HFF-Myc (cell line): ENCODE data around the gene ZNF280A.
"Not testable (repeated sequence)": the region's sequence is repeated elsewhere in the genome, so short reads cannot be mapped to it uniquely, and the experiment has no call there.

Source experiments
- DNase-seq: peaks from one replicate; pipeline ENCODE4 v3.0.0-alpha.2; 2011; ENCODE audit warnings: low read depth; ENCODE audit errors: extremely low read depth
- H3K4me3 ChIP-seq: replicated peaks from 2 replicates; pipeline ENCODE4 v1.5.1; 2011; ENCODE audit warnings: low read depth, mild to moderate bottlenecking, control low read depth, low read length
- TF ChIP-seq, protein P1 (sequence below): IDR thresholded peaks from 2 replicates; pipeline ENCODE4 v1.5.1; 2012; ENCODE audit warnings: mild to moderate bottlenecking, low read depth, low read length, control low read depth; ENCODE audit errors: missing control alignments

ZNF280A gene

DNA sequence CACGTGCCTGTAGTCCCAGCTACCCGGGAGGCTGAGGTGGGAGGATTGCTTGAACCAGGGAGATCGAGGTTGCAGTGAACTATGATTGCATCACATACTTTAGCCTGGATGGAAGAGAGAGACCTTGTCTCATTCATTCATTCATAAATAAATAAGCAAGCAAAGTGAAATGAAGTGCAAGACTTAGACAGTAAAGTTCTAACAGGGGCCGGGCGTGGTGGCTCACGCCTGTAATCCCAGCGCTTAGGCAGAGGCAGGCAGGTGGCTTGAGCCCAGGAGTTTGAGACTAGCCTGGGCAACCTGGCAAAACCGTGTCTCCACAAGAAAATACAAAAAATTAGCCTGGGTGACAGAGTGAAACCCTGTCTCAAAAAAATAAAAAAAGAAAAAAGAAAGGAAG, 1.6 kb upstream of the ZNF280A start:
- DNase-seq = no peak
- no peak overlapping the region for H3K4me3 ChIP-seq
- TF ChIP-seq, protein P1, sequence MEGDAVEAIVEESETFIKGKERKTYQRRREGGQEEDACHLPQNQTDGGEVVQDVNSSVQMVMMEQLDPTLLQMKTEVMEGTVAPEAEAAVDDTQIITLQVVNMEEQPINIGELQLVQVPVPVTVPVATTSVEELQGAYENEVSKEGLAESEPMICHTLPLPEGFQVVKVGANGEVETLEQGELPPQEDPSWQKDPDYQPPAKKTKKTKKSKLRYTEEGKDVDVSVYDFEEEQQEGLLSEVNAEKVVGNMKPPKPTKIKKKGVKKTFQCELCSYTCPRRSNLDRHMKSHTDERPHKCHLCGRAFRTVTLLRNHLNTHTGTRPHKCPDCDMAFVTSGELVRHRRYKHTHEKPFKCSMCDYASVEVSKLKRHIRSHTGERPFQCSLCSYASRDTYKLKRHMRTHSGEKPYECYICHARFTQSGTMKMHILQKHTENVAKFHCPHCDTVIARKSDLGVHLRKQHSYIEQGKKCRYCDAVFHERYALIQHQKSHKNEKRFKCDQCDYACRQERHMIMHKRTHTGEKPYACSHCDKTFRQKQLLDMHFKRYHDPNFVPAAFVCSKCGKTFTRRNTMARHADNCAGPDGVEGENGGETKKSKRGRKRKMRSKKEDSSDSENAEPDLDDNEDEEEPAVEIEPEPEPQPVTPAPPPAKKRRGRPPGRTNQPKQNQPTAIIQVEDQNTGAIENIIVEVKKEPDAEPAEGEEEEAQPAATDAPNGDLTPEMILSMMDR = no peak

DNA sequence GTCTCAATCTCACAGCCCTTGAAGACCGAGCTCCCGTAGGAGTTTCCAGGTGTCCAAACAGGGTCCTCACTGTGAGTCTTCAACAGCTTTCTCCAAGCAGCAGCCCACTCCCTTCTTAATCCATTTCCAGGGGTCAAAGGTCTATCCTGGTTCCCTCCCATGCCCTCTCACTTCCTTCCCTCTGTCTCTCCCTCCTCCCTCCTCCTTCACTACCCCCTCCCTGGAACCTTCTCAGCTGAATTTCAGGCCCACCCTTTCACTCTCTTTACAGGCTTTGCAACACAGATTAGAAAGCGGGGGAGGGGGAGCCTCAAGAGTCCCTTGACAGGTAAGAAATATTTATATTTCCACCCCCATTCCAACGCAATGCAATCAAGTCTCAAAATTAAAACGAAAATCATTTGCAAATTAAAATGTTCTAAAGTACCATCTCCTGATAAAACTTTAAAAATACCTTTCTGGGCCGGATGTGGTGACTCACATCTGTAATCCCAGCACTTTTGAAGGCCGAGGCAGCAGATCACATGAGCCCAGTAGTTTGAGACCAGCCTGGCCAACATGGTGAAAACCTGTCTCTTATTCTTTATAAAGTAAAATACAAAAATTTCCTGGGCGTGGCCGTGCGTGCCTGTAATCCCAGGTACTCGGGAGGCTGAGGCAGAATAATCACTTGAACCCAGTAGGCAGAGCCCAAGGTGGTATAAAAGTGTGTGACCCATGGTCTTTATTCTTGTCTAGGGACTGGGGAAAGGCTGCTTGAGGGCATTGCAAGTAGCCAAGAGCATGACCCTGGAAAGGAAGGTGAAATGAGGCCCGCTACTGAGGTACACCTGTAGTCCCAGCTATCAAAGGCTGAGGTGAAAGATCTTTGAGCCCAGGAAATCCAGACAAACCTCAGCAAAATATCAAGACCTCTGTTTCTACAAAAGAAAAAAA, 865 bp upstream of the ZNF280A start:
- no peak overlapping the region for H3K4me3 ChIP-seq
- no peak for DNase-seq
- TF ChIP-seq, protein P1 = no peak

DNA sequence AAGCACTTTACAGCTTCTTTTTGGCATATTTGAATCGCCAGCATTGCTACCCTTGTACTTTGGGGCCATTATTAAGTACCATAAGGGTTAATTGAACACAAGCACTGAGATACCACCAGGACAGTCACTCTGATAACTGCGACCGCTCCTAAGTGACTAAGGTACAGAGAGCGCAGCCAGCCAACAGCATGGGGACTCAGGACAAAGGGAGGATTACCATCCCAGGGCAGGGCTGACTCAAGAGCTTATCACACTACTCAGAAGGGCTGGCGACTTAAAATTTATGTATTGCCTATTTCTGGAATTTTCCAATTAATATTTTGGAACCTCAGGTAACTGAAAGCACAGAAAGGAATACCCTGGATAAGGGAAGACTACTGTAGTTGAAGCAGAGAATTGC, 479 bp downstream of the ZNF280A start:
- DNase-seq = no peak
- TF ChIP-seq, protein P1 = no peak
- no peak overlapping the region for H3K4me3 ChIP-seq

DNA sequence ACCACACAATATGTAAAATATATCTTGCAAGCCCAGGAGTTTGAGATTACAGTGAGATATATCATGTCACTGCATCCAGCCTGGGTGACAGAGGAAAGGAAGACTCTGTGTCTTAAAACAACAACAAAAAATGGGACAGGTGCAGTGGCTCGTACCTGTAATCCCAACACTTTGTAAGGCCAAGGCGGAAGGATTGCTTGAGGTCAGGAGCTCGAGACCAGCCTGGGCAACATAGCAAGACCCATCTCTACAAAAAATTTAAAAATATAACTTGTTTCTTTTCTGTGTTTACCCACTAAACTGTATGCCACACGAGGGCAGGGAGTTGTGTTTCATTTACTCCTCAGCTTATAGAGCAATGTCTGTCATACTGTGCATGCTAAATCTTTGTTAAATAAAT, 3.1 kb downstream of the ZNF280A start:
- no peak overlapping the region for H3K4me3 ChIP-seq
- TF ChIP-seq, protein P1 = no peak
- DNase-seq = no peak

DNA sequence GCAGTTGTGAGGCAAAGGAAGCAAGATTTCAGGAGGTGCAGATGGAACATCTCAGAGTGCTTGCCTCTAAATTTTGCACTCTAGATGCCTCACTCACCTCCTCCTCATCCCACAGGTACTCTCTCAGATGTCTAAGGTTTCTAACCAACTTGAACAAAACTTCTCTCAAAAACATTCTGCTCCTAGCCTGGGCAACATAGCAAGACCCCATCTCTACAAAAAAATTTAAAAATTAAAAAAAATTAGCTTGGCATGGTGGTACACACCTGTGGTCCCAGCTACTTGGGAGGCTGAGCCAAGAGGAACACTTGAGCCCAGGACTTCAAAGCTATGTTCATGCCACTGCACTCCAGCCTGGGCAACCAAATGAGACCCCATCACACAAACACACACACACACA, 4.2 kb downstream of the ZNF280A start:
- TF ChIP-seq, protein P1 = no peak
- DNase-seq = no peak
- no peak overlapping the region for H3K4me3 ChIP-seq

DNA sequence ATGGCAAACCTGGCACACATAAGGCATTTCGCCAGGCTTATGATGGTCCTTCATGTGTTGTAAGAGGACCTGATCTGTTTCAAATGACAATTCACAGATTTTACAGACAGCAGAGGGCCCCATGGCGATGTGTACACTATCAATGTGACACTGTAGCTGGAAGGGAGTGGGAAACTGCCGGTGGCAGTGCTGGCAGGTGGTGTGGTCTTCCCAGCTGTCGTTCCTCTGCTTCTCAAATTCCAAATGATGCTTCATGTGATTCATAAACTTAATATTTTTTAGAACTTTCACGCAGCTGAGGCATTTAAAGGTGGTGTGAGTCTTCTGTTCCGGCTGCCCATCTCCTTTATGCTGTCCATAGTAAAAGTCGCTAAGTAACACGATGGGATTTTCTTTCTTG, 5.6 kb downstream of the ZNF280A start:
- DNase-seq, H3K4me3 ChIP-seq: not testable (repeated sequence)

DNA sequence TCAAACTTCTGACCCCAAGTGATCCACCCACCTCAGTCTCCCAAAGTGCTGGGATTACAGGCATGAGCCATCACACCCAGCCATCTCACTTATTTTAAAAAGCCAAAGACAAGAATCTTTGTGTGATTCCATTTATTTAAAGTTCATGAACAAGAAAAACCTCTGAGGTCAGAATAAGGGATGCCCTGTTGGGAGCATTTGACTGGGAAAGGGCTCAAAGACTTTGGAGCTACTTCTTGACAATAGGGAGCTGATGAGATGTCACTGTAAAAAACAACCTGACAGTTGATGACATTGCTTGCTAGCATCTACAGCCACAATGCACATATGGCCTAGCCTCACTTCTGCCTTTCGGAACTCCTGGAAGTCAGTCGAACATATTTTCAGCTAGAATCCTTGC, 6.5 kb downstream of the ZNF280A start:
- DNase-seq = no peak
- no peak overlapping the region for H3K4me3 ChIP-seq
- TF ChIP-seq, protein P1 = no peak
